ENCODE data around the gene BID. TPM values are rescaled to one million over a fixed set of nuclear protein-coding genes. Genes with fewer than 3 reads are reported as not detected.
A peak's percentile ranks its signal among the peaks of the same experiment; 100 is the strongest.

The BID gene
- total RNA-seq, 4 donors from 2014 or later = 16.5 to 35.1 (median 27.5) TPM

GRCh38 chr22:17782158-17782557 lies 7.9 kb upstream of the BID start:
- Histone ChIP-seq H3K27me3 (no peaks in the 10 kb centered on the region), H3K36me3 (no peaks in the 10 kb centered on the region), H3K4me3 (no peak overlapping the region), H3K9me3 (no peaks in the 10 kb centered on the region), H3K27ac (peak overlapping the region in 2 of 4 donors; percentile 57 to 60), H3K4me1 (peaks cover 7 to 33% (median 15%) of the 10 kb centered on the region in 4 donors)
- DNase-seq = no peak
- TF ChIP-seq POLR2A (IDR thresholded peaks at IDR 0.05) (no peak), CTCF (IDR thresholded peaks at IDR 0.05) (no peak)

GRCh38 chr22:17781319-17782031 lies 7.2 kb upstream of the BID start:
- H3K36me3 ChIP-seq = no peaks in the 10 kb centered on the region
- DNase-seq = peak in 1 of 3 donors; percentile 72
- H3K4me1 ChIP-seq = peaks cover 4 to 27% (median 12%) of the 10 kb centered on the region in 4 donors
- H3K4me3 ChIP-seq = no peak overlapping the region
- TF ChIP-seq CTCF (IDR thresholded peaks at IDR 0.05) (no peak), POLR2A (IDR thresholded peaks at IDR 0.05) (no peak)
- peak overlapping the region in 1 of 4 donors; percentile 38 for H3K27ac ChIP-seq
- H3K27me3 ChIP-seq = no peaks in the 10 kb centered on the region
- no peaks in the 10 kb centered on the region for H3K9me3 ChIP-seq

GRCh38 chr22:17780741-17781318 lies 6.6 kb upstream of the BID start:
- Histone ChIP-seq H3K36me3 (no peaks in the 10 kb centered on the region), H3K27me3 (no peaks in the 10 kb centered on the region), H3K27ac (peak overlapping the region in 1 of 4 donors; percentile 38), H3K4me1 (peaks cover 4 to 22% (median 12%) of the 10 kb centered on the region in 4 donors), H3K9me3 (no peaks in the 10 kb centered on the region), H3K4me3 (no peak overlapping the region)
- no peak for DNase-seq
- TF ChIP-seq CTCF (IDR thresholded peaks at IDR 0.05) (no peak), POLR2A (IDR thresholded peaks at IDR 0.05) (no peak)

GRCh38 chr22:17780116-17780740 lies 6.0 kb upstream of the BID start:
- no peak for TF ChIP-seq CTCF (IDR thresholded peaks at IDR 0.05)
- TF ChIP-seq POLR2A (IDR thresholded peaks at IDR 0.05) = no peak
- peaks cover 4 to 25% (median 14%) of the 10 kb centered on the region in 4 donors for H3K4me1 ChIP-seq
- DNase-seq = no peak
- no peaks in the 10 kb centered on the region for H3K36me3 ChIP-seq
- no peak overlapping the region for H3K27ac ChIP-seq
- no peaks in the 10 kb centered on the region for H3K27me3 ChIP-seq
- H3K4me3 ChIP-seq = no peak overlapping the region
- no peaks in the 10 kb centered on the region for H3K9me3 ChIP-seq

- H3K27me3 ChIP-seq = no peaks in the 10 kb centered on the region
- no peak for TF ChIP-seq POLR2A (IDR thresholded peaks at IDR 0.05)
- no peak for TF ChIP-seq CTCF (IDR thresholded peaks at IDR 0.05)
- no peak overlapping the region for H3K4me3 ChIP-seq
- H3K36me3 ChIP-seq = no peaks in the 10 kb centered on the region
- H3K4me1 ChIP-seq = peaks cover 4 to 32% (median 14%) of the 10 kb centered on the region in 4 donors
- DNase-seq = no peak
- H3K27ac ChIP-seq = peak overlapping the region in 1 of 4 donors; percentile 10
- no peaks in the 10 kb centered on the region for H3K9me3 ChIP-seq
Observed at GRCh38 chr22:17779286-17780115, 5.2 kb upstream of the BID start.

Data from Peyer's patch (tissue), 4 donors.